Mesothelial cell of epicardium (in vitro differentiated cells): ENCODE results near the gene CPT1B. TPM values are rescaled to one million over a fixed set of nuclear protein-coding genes. Genes with fewer than 3 reads are reported as not detected.
A peak's percentile ranks its signal among the peaks of the same experiment; 100 is the strongest.

Experiments
- DNase-seq, 2 experiments: peaks; one replicate each; pipeline ENCODE4 v3.0.0; 2021; ENCODE audit warnings: low spot score in 2 of 2; ENCODE audit not compliant: unreplicated experiment in 2 of 2
- H3K27ac Mint-ChIP-seq: 2 replicates; pipeline ENCODE4 v1.8.0; 2021; ENCODE audit warnings: mixed read lengths
- H3K27me3 Mint-ChIP-seq: 2 replicates; pipeline ENCODE4 v1.8.0; 2021; ENCODE audit warnings: low read depth, mixed read lengths
- H3K36me3 Mint-ChIP-seq: 2 replicates; pipeline ENCODE4 v1.8.0; 2021; ENCODE audit warnings: mixed read lengths
- H3K4me1 Mint-ChIP-seq: 2 replicates; pipeline ENCODE4 v1.8.0; 2021; ENCODE audit warnings: mixed read lengths
- H3K4me3 Mint-ChIP-seq: 2 replicates; pipeline ENCODE4 v1.8.0; 2021; ENCODE audit warnings: mild to moderate bottlenecking, moderate library complexity, mixed read lengths
- H3K9me3 Mint-ChIP-seq: 2 replicates; pipeline ENCODE4 v1.8.0; 2021; ENCODE audit warnings: mixed read lengths
- CTCF ChIP-seq: fragments of 200-600 bp; sonication (generic); IDR thresholded peaks from one replicate; pipeline ENCODE4 v1.5.0; 2021; ENCODE audit warnings: antibody characterized with exemption; ENCODE audit not compliant: unreplicated experiment
- total RNA-seq: library from RNA; stranded (reverse); gene quantifications from 3 replicates; pipeline ENCODE4 v1.2.1, GENCODE V29; 2021

CPT1B gene
- total RNA-seq, 1 donor from 2014 or later = 109 TPM

GRCh38 chr22:50600538-50600937 lies 22.3 kb upstream of the CPT1B start, which contains the start of gene MAPK8IP2:
Gene MAPK8IP2, plus strand, starts transcription at chr22:50600793. Its CDS starts 26 bp downstream, at chr22:50600819.
- H3K9me3 Mint-ChIP-seq = no peaks in the 10 kb centered on the region
- H3K36me3 Mint-ChIP-seq = peaks cover 8% of the 10 kb centered on the region
- H3K4me1 Mint-ChIP-seq = peaks cover 7% of the 10 kb centered on the region
- no peak for DNase-seq
- no peak for TF ChIP-seq CTCF
- H3K27me3 Mint-ChIP-seq = peaks cover 41% of the 10 kb centered on the region
- H3K4me3 Mint-ChIP-seq = peak within 1 kb of the TSS; percentile 66
- H3K27ac Mint-ChIP-seq = no peak within 1 kb of the TSS

- Mint-ChIP-seq H3K4me3 (peak overlapping the region; percentile 64), H3K36me3 (peaks cover 8% of the 10 kb centered on the region), H3K9me3 (no peaks in the 10 kb centered on the region), H3K4me1 (peaks cover 7% of the 10 kb centered on the region), H3K27ac (no peak overlapping the region), H3K27me3 (peaks cover 36% of the 10 kb centered on the region)
- peak; percentile 80 to 91 for DNase-seq
- TF ChIP-seq CTCF = no peak
Observed at GRCh38 chr22:50599816-50600455, 21.7 kb upstream of the CPT1B start.

- Mint-ChIP-seq H3K27ac (no peak overlapping the region), H3K36me3 (peaks cover 8% of the 10 kb centered on the region), H3K9me3 (no peaks in the 10 kb centered on the region), H3K4me3 (no peak overlapping the region), H3K4me1 (peaks cover 7% of the 10 kb centered on the region), H3K27me3 (peaks cover 23% of the 10 kb centered on the region)
- no peak for DNase-seq
- TF ChIP-seq CTCF = no peak
Observed at GRCh38 chr22:50597097-50597496, 18.9 kb upstream of the CPT1B start.

GRCh38 chr22:50595189-50595588 lies 17.0 kb upstream of the CPT1B start:
- no peak overlapping the region for H3K27ac Mint-ChIP-seq
- no peaks in the 10 kb centered on the region for H3K9me3 Mint-ChIP-seq
- DNase-seq = no peak
- H3K4me1 Mint-ChIP-seq = peaks cover 4% of the 10 kb centered on the region
- H3K4me3 Mint-ChIP-seq = no peak overlapping the region
- no peak for TF ChIP-seq CTCF
- peaks cover 10% of the 10 kb centered on the region for H3K36me3 Mint-ChIP-seq
- H3K27me3 Mint-ChIP-seq = peaks cover 16% of the 10 kb centered on the region

GRCh38 chr22:50587407-50587806 lies 9.2 kb upstream of the CPT1B start:
- no peak for TF ChIP-seq CTCF
- DNase-seq = no peak

More at GRCh38 chr22:50587407-50587806, 9.2 kb upstream of the CPT1B start:
- H3K27me3 Mint-ChIP-seq = peaks cover 7% of the 10 kb centered on the region
- peaks cover 7% of the 10 kb centered on the region for H3K4me1 Mint-ChIP-seq
- no peak overlapping the region for H3K4me3 Mint-ChIP-seq
- H3K36me3 Mint-ChIP-seq = peaks cover 1% of the 10 kb centered on the region
- peak overlapping the region; percentile 9 for H3K27ac Mint-ChIP-seq
- H3K9me3 Mint-ChIP-seq = no peaks in the 10 kb centered on the region
